Spleen (tissue), 11 donors: ENCODE data around the gene PPP2R3B. TPM values are rescaled to one million over a fixed set of nuclear protein-coding genes. Genes with fewer than 3 reads are reported as not detected.

Experiments
- DNase-seq: peaks from one replicate; pipeline ENCODE4 v3.0.0-alpha.2; 2020
- H3K27ac ChIP-seq, 8 donors: fragments of 200-600 bp; sonication (generic) in 7 of 8; 1 replicate in 4 of 8; 2 replicates in 4 of 8; pipeline versions ENCODE4 v1.5.0 to v1.8.0; 2016 to 2021; ENCODE audit warnings: inconsistent platforms in 4 of 8, mild to moderate bottlenecking in 4 of 8, moderate library complexity in 1 of 8
- H3K27me3 ChIP-seq, 7 donors: fragments of 200-600 bp; sonication (generic) in 6 of 7; replicated peaks in 1 of 7; 1 replicate in 4 of 7; 2 replicates in 3 of 7; pipeline versions ENCODE4 v1.5.0 to v1.8.0; 2016 to 2021; ENCODE audit warnings: inconsistent platforms in 3 of 7, mild to moderate bottlenecking in 1 of 7
- H3K36me3 ChIP-seq, 6 donors: fragments of 200-600 bp; sonication (generic) in 5 of 6; 1 replicate in 4 of 6; 2 replicates in 2 of 6; pipeline versions ENCODE4 v1.5.0 to v1.8.0; 2016 to 2021; ENCODE audit warnings: inconsistent platforms in 2 of 6
- H3K4me1 ChIP-seq, 6 donors: fragments of 200-600 bp; sonication (generic) in 5 of 6; 1 replicate in 3 of 6; 2 replicates in 3 of 6; pipeline versions ENCODE4 v1.5.0 to v1.8.0; 2016 to 2021; ENCODE audit warnings: inconsistent platforms in 3 of 6
- H3K4me3 ChIP-seq, 8 donors: fragments of 200-600 bp; sonication (generic) in 7 of 8; 1 replicate in 4 of 8; 2 replicates in 4 of 8; pipeline versions ENCODE4 v1.5.0 to v1.8.0; 2016 to 2021; ENCODE audit warnings: inconsistent platforms in 4 of 8, mild to moderate bottlenecking in 4 of 8, moderate library complexity in 2 of 8
- H3K9me3 ChIP-seq, 8 donors: fragments of 200-600 bp; sonication (generic) in 7 of 8; 1 replicate in 4 of 8; 2 replicates in 4 of 8; pipeline versions ENCODE4 v1.5.0 to v1.8.0; 2016 to 2021; ENCODE audit warnings: inconsistent platforms in 4 of 8
- POLR2A ChIP-seq, 3 donors: fragments of 450-650 bp; IDR thresholded peaks; one replicate each; pipeline ENCODE4 v1.5.1; 2017; ENCODE audit warnings: antibody characterized with exemption in 3 of 3, mild to moderate bottlenecking in 1 of 3
- POLR2AphosphoS5 ChIP-seq, 3 donors: sonication (generic); formaldehyde crosslinking; IDR thresholded peaks; one replicate each; pipeline ENCODE4 v1.5.1; 2017; ENCODE audit warnings: antibody characterized with exemption in 3 of 3
- WGBS, 5 donors: extraction: QIAGEN DNeasy Blood & Tissue Kit in 3 of 5; methylation state at CpG; one replicate each; pipeline versions ENCODE4 v1.1.5 to v1.1.7; 2013 to 2018; 5-methylcytosine and 5-hydroxymethylcytosine counted together
- intact Hi-C: fragments of 100-400 bp; cut with DNase I; formaldehyde crosslinking; loops from one replicate; pipeline ENCODE4 v1.15.0; 2023; ENCODE audit warnings: low total_unique reads
- polyA plus RNA-seq, 3 donors: library from polyadenylated mRNA; stranded (reverse); fragments of 200-250 nt; gene quantifications; one replicate each; pipeline ENCODE4 v1.2.1, GENCODE V29; 2013
- total RNA-seq, 7 donors: library from RNA; depleted of rRNA in 3 of 7; stranded (reverse); fragments of >200 nt in 3 of 7; fragmentation: NEBNext Ultra II Directional in 4 of 7; extraction: Animal tissue kit (Norgen Biotek cat#: 25700) in 4 of 7; gene quantifications; one replicate each; pipeline versions ENCODE4 v1.1.0 to v1.2.1, GENCODE V29; 2016 to 2021
- TF ChIP-seq, protein P1 (sequence below), 11 experiments: fragments of 200-600 bp in 7 of 11; fragments of 450-650 bp in 4 of 11; sonication (generic) in 4 of 11; IDR thresholded peaks in 8 of 11; conservative IDR thresholded peaks in 3 of 11; 1 replicate in 7 of 11; 2 replicates in 4 of 11; pipeline versions ENCODE4 v1.4.0 to v1.8.0; 2016 to 2021; ENCODE audit warnings: antibody characterized with exemption in 11 of 11, inconsistent platforms in 4 of 11, mild to moderate bottlenecking in 1 of 11
- donor health status: healthy with polysubstance abuse.
- donor health status: DM: no; HTN: no; CAD: no; lungs with moderate emphysema.
- donor health status: DM: no; HTN: no; CAD: no.
- donor health status: Bipolar disorder and iron deficiency.
- donor health status: healthy.
- donor health status: DM: no; HTN: no; CAD: no.
- donor health status: DM: yes; HTN: yes; CAD: no.

Gene PPP2R3B
- total and polyA plus RNA-seq, 10 donors = 12.6 to 62.2 (median 26.9) TPM

DNA sequence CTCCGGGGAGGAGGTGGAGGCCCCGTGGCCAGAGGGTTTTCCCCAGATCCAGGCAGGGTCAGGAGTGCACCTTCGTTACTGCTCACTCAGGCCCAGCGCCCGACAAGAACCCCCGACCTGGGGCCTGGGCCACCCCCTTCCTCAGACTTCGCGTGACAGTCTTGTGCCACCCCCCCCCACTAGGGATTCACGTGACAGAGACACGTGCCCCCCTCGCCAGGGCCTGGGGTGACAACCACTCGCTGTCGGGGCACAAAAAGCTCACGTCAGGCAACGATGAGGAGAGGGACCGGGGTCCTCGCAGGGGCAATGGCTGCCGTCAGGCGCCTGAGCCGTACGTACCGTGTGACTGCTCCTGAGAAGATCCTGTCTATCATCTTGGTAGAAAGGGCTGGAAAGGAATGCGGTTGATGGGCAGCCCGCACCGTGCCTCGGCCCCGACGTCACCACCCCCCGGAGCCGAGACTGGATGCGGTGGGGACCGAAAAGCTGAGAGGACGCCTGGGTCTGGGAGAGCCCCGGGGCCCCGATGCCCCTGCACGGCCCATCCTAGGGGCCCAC lies 45.1 kb downstream of the PPP2R3B start:
- 94 to 97% (median 96%) methylated on average over 28 to 36 of the region's 36 CpGs for WGBS, 5 donors
- TF ChIP-seq, protein P1, sequence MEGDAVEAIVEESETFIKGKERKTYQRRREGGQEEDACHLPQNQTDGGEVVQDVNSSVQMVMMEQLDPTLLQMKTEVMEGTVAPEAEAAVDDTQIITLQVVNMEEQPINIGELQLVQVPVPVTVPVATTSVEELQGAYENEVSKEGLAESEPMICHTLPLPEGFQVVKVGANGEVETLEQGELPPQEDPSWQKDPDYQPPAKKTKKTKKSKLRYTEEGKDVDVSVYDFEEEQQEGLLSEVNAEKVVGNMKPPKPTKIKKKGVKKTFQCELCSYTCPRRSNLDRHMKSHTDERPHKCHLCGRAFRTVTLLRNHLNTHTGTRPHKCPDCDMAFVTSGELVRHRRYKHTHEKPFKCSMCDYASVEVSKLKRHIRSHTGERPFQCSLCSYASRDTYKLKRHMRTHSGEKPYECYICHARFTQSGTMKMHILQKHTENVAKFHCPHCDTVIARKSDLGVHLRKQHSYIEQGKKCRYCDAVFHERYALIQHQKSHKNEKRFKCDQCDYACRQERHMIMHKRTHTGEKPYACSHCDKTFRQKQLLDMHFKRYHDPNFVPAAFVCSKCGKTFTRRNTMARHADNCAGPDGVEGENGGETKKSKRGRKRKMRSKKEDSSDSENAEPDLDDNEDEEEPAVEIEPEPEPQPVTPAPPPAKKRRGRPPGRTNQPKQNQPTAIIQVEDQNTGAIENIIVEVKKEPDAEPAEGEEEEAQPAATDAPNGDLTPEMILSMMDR (IDR thresholded peaks at IDR 0.05 in 8 of 11, conservative IDR thresholded peaks at IDR 0.05 in 3 of 11) = no peak
- TF ChIP-seq POLR2A (IDR thresholded peaks at IDR 0.05) (no peak), POLR2AphosphoS5 (IDR thresholded peaks at IDR 0.05) (no peak)
- peaks cover 0 to 64% (median 11%) of the 10 kb centered on the region in 6 donors for H3K36me3 ChIP-seq
- H3K4me3 ChIP-seq = no peak overlapping the region
- intact Hi-C loops = no loop called here
- H3K27ac ChIP-seq = no peak overlapping the region
- H3K9me3 ChIP-seq = no peaks in the 10 kb centered on the region
- DNase-seq = peak; percentile 53
- H3K4me1 ChIP-seq = no peaks in the 10 kb centered on the region
- H3K27me3 ChIP-seq = no peaks in the 10 kb centered on the region

DNA sequence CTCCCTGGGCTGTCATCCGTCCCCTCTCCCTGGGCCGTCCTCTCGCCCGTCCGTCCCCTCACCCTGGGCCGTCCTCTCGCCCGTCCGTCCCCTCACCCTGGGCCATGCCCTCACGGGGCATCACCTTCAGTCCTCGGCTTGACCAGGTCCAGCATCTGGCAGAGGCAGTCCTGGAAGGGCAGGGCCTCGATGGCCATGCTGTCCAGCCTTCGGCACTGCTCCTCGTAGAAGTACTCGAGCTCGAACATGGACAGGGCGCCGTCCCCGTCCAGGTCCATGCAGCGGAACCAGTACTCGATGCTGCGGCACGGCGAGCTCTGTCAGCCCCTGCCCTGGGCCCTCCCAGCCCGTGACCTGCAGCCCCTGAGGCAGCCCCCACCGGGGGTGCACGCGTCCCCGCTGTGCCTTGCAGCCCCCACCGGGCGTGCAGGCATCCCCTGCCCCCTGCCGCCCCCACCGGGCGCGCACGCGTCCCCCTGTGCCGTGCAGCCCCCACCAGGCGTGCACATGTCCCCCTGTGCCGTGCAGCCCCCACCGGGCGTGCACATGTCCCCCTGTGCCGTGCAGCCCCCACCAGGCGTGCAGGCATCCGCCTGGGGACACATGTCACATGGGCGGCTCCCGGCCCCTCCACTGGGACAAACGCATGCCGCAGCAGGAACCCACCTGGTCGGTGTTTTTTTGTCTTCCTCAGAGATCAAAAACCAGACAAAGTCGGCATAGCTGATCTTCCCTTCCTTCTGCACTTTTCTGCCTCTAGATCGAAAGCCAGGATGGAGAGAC lies 45.9 kb downstream of the PPP2R3B start:
- no peaks in the 10 kb centered on the region for H3K4me1 ChIP-seq
- no peak overlapping the region for H3K27ac ChIP-seq
- WGBS, 5 donors = 90 to 98% (median 95%) methylated on average over 35 to 52 of the region's 52 CpGs
- no peak overlapping the region for H3K4me3 ChIP-seq
- peaks cover 0 to 65% (median 9%) of the 10 kb centered on the region in 6 donors for H3K36me3 ChIP-seq
- intact Hi-C loops = no loop called here
- TF ChIP-seq POLR2AphosphoS5 (IDR thresholded peaks at IDR 0.05) (no peak), POLR2A (IDR thresholded peaks at IDR 0.05) (no peak)
- TF ChIP-seq, protein P1 (IDR thresholded peaks at IDR 0.05 in 8 of 11, conservative IDR thresholded peaks at IDR 0.05 in 3 of 11) = no peak
- H3K27me3 ChIP-seq = no peaks in the 10 kb centered on the region
- H3K9me3 ChIP-seq = no peaks in the 10 kb centered on the region
- DNase-seq = peak; percentile 67

DNA sequence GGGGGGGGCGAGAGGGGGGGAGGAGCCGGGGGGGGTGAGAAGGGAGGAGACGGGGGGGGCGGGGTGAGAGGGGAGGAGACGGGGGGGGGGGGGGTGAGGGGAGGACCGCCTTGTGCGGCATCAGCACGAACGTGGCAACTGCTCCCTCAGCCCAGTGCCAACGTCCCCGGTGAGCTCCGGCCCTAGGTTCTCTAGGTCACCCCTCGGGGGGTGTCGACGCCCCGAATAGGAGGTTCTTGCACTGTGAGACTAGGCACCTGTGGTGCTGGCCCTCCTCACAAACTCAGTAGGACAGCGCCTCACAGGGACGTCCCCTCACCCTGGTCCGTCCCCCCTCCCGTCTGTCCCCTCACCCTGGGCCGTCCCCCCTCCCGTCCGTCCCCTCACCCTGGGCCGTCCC lies 46.6 kb downstream of the PPP2R3B start:
- no peaks in the 10 kb centered on the region for H3K9me3 ChIP-seq
- intact Hi-C loops = no loop called here
- no peak overlapping the region for H3K27ac ChIP-seq
- WGBS, 5 donors = 83 to 99% (median 91%) methylated on average over 9 to 22 of the region's 24 CpGs
- no peak overlapping the region for H3K4me3 ChIP-seq
- TF ChIP-seq POLR2A (IDR thresholded peaks at IDR 0.05) (no peak), POLR2AphosphoS5 (IDR thresholded peaks at IDR 0.05) (no peak)
- TF ChIP-seq, protein P1 (IDR thresholded peaks at IDR 0.05 in 8 of 11, conservative IDR thresholded peaks at IDR 0.05 in 3 of 11) = no peak
- no peaks in the 10 kb centered on the region for H3K27me3 ChIP-seq
- peaks cover 0 to 66% (median 7%) of the 10 kb centered on the region in 6 donors for H3K36me3 ChIP-seq
- H3K4me1 ChIP-seq = no peaks in the 10 kb centered on the region
- DNase-seq = peak; percentile 45

DNA sequence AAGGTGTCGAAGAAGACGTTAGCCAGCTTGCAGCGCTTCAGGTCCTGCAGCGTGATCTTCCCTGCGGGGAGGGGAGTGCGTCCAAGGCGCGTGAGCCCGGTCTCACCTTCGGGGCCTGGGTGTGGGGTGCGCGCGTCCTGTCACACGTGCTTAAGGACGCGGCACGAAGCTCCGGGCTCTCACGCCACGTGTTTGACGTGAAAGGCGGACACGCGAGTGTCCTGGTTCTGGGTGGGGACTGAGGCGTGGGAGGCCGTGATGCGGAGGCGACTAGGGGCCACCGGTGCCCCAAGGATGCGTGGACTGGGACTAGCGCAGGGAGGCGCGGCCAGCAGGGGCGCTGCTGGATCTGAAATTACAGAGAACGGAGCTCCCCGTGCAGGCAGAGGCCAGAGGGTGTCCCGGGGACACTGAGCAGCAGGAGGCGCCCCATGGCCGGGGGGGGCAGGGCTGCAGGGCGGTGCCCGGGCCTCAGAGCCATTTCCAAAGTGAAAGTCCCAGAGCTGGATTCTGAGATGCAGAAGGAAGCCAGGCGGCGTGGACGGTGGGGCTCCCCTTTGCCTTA lies 47.8 kb downstream of the PPP2R3B start:
- intact Hi-C loops = no loop called here
- TF ChIP-seq POLR2AphosphoS5 (IDR thresholded peaks at IDR 0.05) = no peak
- TF ChIP-seq, protein P1 (IDR thresholded peaks at IDR 0.05 in 8 of 11, conservative IDR thresholded peaks at IDR 0.05 in 3 of 11) = no peak
- TF ChIP-seq POLR2A (IDR thresholded peaks at IDR 0.05) = no peak
- WGBS, 5 donors = 95 to 98% (median 95%) methylated on average over 35 to 44 of the region's 44 CpGs
- peak; percentile 63 for DNase-seq
- peaks cover 0 to 68% (median 2%) of the 10 kb centered on the region in 6 donors for H3K36me3 ChIP-seq
- no peak overlapping the region for H3K4me3 ChIP-seq
- no peaks in the 10 kb centered on the region for H3K9me3 ChIP-seq
- H3K4me1 ChIP-seq = no peaks in the 10 kb centered on the region
- H3K27me3 ChIP-seq = no peaks in the 10 kb centered on the region
- H3K27ac ChIP-seq = no peak overlapping the region
